GM19395 (cell line): ENCODE data around the gene SPRED3.
"Not testable (repeated sequence)": the region's sequence is repeated elsewhere in the genome, so short reads cannot be mapped to it uniquely, and the experiment has no call there.

Source experiments
- ATAC-seq: cut with Tn5 transposase; IDR thresholded peaks from one replicate; pipeline ENCODE4 v1.9.1; 2021; ENCODE audit warnings: mild to moderate bottlenecking, moderate library complexity; ENCODE audit not compliant: unreplicated experiment

SPRED3 gene

GRCh38 chr19:38417146-38417543, 28.6 kb downstream of the SPRED3 start:
- ATAC-seq = no peak

GRCh38 chr19:38417544-38418506, 29.3 kb downstream of the SPRED3 start:
- no peak for ATAC-seq

DNA sequence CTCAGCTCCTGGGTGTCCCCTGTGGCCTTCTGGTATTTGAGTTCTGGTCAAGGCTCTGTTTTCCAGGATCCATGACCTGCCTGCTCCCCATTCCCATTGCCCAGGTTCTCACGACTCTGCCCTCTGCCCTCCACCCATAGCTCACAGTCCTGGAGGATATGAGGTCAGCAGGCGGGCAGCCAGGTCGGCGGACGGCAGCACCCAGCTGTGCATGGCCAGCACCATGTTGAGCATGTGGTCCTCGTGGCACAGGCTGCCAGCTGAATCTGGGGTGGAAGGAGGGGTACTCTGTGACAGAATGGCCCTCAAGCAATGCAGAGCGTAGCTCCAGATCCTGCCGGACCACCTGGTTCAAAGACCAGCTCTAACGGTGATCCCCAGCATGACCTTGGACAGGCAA, 32.4 kb downstream of the SPRED3 start:
- ATAC-seq = no peak

- ATAC-seq = no peak
Measured at GRCh38 chr19:38421856-38422255, 33.4 kb downstream of the SPRED3 start.

- no peak for ATAC-seq
Measured at GRCh38 chr19:38422438-38422837, 33.9 kb downstream of the SPRED3 start.

GRCh38 chr19:38424272-38424671, 35.8 kb downstream of the SPRED3 start:
- no peak for ATAC-seq

DNA sequence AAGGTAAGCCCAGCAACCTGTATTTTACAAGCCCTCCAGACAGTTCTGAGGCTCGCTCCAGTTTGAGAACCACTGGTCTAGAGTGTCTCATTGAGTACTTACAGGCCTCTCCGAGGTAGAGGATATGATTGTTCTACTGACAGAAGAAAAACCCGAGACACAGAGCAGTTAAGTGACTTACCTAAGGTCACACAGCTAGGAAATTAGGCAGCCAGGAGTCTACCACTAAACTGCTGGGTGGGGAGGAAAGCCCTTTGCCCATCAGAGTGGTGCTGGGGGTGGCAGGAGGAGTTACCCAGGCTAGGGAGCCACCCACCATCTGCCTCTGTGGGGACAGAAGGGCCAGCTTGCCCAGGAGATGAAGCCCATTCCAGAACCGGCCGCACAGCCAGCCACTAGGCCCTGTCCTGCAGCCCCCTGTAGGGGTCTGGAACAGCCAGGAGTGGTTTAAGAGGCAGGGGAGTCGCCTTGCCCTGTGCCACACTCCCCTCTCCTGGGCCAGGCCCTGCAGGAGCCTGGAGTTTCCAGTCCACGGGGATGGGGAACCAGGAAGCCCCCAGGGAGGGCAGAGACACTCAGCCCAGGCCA, 36.8 kb downstream of the SPRED3 start:
- no peak for ATAC-seq

- ATAC-seq = no peak
Measured at GRCh38 chr19:38425810-38426466, 37.4 kb downstream of the SPRED3 start, which contains the start of gene RASGRP4. Gene RASGRP4 (minus strand): TSS chr19:38426219. CDS start chr19:38426091, 128 bp downstream.

- not testable (repeated sequence) for ATAC-seq
Measured at GRCh38 chr19:38427035-38427677, 38.7 kb downstream of the SPRED3 start.

GRCh38 chr19:38429055-38429810, 40.7 kb downstream of the SPRED3 start:
- ATAC-seq = no peak

- ATAC-seq = no peak
Measured at GRCh38 chr19:38429811-38430156, 41.3 kb downstream of the SPRED3 start.

DNA sequence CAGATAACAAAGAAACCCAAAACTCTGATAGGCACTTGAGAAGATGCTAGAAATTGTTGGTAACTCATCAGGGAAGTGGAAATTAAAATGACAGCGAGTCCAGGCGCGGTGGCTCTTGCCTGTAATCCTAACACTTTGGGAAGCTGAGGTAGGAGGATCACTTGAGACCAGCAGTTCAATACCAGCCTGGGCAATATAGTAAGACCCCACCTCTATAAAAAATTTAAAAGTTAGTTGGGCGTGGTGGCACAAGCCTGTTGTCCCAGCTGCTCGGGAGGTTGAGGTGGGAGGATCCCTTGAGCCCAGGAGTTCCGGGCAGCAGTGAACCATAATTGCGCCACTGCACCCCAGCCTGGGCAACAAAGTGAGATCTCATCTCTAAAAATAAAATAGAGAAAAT, 42.4 kb downstream of the SPRED3 start:
- ATAC-seq = no peak

DNA sequence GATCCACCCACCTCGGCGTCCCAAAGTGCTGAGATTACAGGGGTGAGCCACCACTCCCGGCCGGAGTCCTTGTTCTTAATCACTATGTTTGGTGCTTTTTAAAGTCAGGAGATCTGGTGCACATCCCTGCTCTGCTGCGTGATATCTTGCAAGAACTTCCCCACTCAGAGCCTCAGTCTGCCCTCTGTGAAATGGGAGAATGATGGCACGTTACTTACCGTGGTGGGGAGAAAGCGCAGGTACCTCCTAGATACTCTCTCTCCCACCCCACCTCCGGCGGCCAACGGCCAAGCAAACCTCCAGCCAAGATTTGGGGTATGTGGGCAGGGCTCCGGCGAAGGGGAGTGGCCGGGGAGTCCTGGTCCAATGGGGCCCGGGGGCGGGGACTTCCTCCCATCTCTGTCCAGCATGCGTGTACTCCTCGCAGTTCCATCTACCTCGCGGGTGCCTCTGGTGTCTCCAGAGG, 44.8 kb downstream of the SPRED3 start, which contains the start of gene RYR1:
RYR1 (plus strand) TSS at position 424 of the 466 bp plus-strand sequence. CDS start 139 bp downstream, outside the sequence.
- no peak for ATAC-seq

GRCh38 chr19:38434549-38435051, 46.1 kb downstream of the SPRED3 start:
- no peak for ATAC-seq

- ATAC-seq = no peak
Measured at GRCh38 chr19:38437295-38437694, 48.8 kb downstream of the SPRED3 start.

DNA sequence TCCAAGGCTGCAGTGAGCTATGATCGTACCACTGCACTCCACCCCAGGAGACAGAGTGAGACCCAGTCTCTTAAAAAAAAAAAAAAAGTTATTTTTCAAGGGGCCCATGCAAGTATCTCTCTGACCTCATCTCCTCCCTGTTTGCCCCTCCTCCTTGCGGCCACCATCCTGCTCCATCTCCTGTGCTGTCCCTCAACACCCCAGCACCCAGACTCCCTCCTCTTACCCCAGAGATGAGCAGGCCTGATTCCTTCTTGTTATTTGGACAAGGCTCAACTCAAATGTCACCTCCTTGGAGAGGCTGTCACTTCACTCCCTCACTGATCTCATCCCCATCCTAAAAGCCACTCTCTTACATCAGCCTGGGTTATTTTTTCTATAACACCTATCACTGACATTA, 49.4 kb downstream of the SPRED3 start:
- ATAC-seq = no peak

- no peak for ATAC-seq
Measured at GRCh38 chr19:38440592-38440991, 52.1 kb downstream of the SPRED3 start.

DNA sequence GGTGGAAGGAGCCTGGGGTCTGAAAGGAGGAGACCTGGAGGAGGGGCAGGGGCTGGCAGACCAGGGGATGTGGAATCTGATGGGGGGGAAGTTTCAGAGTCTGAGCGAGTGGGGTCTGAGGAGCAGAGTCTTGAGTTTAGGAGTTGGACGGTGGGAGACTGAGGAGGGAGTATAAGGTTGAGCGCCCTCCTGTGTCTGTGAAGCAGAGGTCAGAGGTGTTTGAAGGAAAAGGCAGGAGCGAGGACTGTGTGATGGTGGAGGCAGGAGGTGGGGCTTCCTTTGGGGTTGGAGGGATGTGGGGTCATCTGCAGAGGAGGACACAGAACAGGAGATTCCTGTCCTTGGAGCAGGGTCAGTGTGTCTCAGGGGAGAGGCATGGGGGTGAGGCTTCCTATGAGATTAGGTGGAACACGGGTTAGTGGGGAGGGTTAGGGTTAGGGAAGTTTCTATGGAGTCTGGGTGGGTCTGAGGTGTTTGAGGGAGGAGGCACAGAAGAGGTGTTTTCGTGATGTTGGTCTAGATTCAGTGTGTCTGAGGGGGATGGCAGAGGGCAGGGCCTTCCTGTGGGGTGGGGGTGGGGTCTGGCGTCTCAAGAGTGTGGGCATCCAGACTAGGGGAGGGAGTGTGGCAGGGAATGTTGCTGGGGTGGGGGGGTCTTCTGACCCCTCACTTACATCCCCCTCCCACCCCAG, 53.3 kb downstream of the SPRED3 start:
- ATAC-seq = no peak

- ATAC-seq = no peak
Measured at GRCh38 chr19:38442736-38443135, 54.2 kb downstream of the SPRED3 start.
